ENCODE measurements around the gene STRIP2.

- no peak for TF ChIP-seq CTCF (conservative IDR thresholded peaks at IDR 0.05; ENCODE audit: low read depth, low read length)
- TF ChIP-seq EZH2 (IDR thresholded peaks at IDR 0.05; ENCODE audit: borderline replicate concordance, low read depth, low read length, poor library complexity, severe bottlenecking), result no peak
Measured at GRCh38 chr7:129530795-129531391, 96.7 kb downstream of the STRIP2 start.
